Prostate gland (tissue), 2 donors: Measurements from ENCODE around the gene TNFAIP8.

Experiments used
- POLR2A ChIP-seq: fragments of 450-650 bp; IDR thresholded peaks from one replicate; pipeline ENCODE4 v1.6.1; 2016; ENCODE audit warnings: antibody characterized with exemption, mild to moderate bottlenecking
- TF ChIP-seq, protein P1 (sequence below), 4 experiments: fragments of 200-600 bp in 2 of 4; fragments of 450-650 bp in 2 of 4; sonication (generic) in 2 of 4; IDR thresholded peaks; 1 replicate in 3 of 4; 2 replicates in 1 of 4; pipeline ENCODE4 v1.5.1; 2016 to 2019; ENCODE audit warnings: antibody characterized with exemption in 4 of 4, mild to moderate bottlenecking in 2 of 4, moderate library complexity in 2 of 4

DNA sequence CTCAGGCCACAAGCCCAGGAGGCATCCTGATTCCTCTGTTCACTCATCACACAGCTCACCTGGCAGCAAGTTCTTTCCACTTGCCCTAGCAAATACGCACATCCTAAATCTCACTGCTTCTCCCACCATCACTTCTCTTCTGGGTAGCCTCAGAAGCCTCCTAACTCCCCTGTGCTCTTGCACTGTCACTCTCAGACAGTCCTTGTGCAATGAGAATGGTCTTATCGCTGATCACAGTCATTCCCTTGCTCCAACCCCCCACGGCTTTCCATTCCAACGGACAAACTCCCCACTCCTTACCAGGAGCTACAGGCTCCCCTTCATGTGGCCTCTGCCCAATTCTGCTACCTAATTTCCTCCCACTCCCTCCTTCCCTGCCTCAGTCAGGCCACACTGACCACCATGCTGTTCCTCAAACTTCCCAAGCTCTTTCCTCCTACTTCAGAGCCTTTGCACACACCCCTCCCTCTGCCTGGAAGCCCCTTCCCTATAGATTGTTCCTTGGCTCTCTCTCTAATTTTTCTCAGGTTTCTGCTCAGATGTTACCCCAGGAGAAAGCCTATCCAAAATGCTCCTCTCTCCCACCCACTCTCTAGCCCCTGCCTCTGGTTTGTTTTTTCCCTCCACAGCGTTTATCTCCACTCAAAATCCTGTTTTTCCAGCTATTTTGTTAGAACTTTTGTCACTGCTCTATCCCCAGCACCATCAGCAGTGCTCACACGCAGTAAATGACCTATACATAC is 34.1 kb upstream of the TNFAIP8 start:
- TF ChIP-seq, protein P1, sequence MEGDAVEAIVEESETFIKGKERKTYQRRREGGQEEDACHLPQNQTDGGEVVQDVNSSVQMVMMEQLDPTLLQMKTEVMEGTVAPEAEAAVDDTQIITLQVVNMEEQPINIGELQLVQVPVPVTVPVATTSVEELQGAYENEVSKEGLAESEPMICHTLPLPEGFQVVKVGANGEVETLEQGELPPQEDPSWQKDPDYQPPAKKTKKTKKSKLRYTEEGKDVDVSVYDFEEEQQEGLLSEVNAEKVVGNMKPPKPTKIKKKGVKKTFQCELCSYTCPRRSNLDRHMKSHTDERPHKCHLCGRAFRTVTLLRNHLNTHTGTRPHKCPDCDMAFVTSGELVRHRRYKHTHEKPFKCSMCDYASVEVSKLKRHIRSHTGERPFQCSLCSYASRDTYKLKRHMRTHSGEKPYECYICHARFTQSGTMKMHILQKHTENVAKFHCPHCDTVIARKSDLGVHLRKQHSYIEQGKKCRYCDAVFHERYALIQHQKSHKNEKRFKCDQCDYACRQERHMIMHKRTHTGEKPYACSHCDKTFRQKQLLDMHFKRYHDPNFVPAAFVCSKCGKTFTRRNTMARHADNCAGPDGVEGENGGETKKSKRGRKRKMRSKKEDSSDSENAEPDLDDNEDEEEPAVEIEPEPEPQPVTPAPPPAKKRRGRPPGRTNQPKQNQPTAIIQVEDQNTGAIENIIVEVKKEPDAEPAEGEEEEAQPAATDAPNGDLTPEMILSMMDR (IDR thresholded peaks at IDR 0.05) = no peak
- no peak for TF ChIP-seq POLR2A
